ENCODE data around the gene JAKMIP3.

JAKMIP3 gene

DNA sequence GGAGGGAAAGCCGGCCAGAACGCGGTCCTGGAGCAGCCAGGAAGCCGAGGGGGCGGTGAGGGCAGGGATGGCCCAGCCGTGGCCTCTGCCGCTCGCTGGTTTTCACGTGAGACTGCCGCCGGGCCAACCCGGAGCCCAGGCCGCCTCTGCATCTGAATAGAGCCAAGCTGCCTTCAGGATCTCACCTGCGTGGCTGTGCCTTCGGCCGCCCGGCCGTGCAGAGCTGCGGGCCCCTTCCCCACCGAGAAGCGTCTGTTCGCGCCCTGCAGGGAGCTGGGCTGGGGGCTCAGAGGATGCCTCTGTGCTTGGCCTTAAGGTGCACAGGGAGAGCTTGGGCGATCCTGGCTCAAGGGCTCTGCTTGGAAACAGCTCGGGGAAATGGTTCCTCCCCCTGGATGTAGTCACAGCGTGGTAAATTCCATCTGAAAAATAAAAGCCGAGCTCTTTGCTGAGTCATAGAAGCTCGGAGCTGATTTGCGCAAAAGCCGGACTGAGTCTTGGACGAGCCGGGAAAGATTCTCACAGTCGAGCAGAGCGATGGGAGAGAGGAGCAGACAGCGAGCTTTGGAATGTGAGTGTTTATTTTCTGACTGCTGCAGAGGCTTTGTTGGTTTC is at the start of gene JAKMIP3:
Gene JAKMIP3 (plus strand): TSS at position 456 of the 615 bp plus-strand sequence. CDS start 38,863 bp downstream, outside the sequence.
- DNase-seq = peak; percentile 72

GRCh38 chr10:132016514-132016913 is 49.2 kb upstream of the JAKMIP3 start:
- no peak for DNase-seq

DNA sequence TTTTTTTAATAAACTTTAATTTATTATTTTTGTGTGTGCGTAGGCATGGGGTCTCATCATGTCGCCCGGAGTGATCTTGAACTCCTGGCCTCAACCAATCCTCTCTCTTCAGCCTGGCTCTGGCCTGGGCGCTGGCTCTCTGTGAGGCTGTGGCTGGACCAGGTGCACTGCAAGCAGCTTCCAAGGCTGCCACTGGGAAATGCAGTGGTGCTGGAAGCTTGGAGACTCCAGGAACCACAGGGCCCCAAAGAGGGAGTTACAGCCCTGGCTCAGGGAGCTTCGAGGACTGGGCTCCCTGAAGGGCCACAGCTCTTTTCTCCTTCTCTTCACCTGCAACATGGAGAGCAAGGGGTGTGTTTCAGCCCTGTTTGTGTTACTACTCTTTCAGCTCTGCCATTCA is 47.3 kb upstream of the JAKMIP3 start:
- no peak for DNase-seq

- DNase-seq = no peak
Measured at GRCh38 chr10:132019366-132019765, 46.4 kb upstream of the JAKMIP3 start.

DNA sequence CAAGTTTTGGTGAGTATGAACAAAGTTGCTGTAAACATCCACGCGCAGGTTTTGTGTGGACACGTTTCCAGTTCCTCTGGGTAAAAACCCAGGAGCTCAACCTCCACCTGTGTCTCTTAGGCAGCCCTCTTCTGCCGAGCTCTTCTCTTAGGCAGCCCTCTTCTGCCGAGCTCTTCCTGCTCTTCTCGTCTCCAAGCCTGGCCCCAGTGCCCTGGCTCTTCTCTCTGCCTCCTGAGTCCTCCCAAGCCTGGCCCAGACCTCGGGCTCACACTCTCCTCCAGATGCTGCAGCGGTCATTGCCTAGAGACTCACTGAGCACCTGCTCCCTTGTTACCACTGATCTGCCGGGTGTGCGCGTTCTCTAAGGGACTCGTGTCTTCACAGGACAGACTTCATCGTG is 45.3 kb upstream of the JAKMIP3 start:
- no peak for DNase-seq

- no peak for DNase-seq
Measured at GRCh38 chr10:132021046-132021445, 44.7 kb upstream of the JAKMIP3 start.

- DNase-seq = no peak
Measured at GRCh38 chr10:132021504-132022143, 44.1 kb upstream of the JAKMIP3 start.

GRCh38 chr10:132022241-132022640 is 43.5 kb upstream of the JAKMIP3 start:
- no peak for DNase-seq

DNA sequence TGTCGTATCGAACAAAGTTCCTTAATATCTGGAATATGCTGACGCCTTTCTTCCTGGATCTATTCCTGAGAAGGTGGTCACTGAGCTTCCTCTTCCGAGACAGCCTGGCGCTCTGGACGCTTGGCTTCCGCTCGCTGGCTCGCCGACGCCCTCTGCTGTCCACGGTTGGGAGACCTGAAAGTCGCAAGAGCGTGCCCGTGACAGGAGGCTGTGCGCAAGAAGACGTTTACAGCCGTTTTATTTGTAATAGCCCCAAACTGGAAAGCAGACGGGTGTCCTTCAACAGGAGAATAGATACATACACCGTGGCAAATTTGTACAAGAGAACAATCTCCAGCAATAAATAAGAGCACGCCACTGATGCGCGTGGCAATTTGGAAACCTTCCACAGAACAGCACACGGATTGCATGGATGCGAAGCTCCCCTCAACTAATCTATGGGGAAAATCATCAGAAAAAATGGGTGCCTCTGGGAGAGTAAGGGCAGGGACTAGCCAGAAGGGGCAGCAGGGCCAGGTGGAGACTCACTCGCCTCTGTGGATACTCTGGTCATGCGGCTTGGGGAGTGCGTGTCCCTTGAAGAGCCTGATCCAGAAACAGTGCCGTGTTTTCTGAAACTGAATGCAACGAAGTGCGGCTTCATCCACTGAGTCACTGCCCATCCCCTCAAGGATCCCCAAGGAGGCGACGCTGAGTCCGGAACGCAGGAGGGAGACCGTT is 42.5 kb upstream of the JAKMIP3 start:
- DNase-seq = peak; percentile 88

GRCh38 chr10:132027423-132027983 is 38.2 kb upstream of the JAKMIP3 start:
- no peak for DNase-seq

DNA sequence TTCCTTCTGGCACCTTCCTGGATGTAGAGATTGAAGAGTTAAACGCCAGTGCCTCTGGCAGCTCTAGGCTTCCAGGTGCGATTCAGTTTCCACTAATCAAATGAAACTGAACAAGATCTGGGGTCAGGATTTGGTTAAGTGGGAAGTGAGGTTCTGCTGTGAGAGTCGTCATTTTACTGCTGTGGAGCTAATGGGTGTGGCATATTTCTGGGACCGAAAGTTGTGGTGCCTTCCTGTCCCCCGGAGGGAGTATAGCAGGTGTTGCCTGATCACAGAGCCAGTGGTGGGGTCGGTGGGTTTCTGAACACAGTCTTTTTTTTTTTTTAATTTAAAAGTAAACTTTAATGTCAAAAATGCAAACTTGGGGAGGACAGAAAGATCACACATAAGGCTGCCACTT is 37.0 kb upstream of the JAKMIP3 start:
- DNase-seq = no peak

DNA sequence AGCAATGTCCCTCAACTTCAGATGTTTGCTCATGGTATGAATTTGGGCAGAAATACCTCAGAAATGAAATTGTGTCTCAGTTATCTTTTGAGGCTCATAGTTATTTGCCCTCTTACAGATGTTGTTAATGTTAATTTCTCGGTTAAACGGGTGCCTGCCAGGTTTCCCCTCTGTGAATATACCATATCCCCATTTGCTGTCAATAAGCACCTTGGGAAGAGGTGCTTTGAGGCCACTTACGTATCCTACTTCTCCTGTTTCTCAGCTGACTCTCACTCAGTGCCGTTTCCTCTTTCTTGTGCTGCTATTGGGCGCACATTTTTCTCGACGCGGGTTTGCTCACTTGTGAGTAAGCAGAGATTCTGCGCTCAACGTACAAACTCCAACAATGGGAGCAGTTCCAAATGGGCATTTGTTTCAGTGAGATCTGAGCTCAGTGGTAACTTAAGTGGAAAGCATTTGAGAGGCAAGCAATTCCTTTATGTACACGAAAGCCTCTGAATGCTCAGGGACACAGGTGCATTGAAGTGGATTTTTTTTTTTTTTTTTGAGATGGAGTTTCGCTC is 34.8 kb upstream of the JAKMIP3 start:
- no peak for DNase-seq

DNA sequence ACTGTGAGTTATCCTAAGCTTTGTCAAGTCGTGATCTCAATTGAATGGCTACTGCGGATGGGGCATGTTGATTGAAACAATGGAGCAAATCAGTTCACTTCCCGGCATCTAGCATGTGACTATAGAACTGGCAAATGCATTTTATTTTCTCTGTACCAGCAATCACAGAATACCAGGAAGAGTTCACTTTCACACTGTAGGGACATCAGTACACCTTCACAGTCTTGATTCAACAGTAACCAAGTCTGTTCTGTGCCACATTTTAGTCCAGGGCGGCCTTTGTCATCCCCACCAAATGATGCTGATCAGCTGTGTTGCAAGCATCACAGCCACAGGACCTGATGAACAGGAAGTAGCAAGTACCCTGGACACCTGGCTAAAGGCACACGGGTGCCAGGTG is 32.1 kb upstream of the JAKMIP3 start:
- no peak for DNase-seq

GRCh38 chr10:132035476-132035875 is 30.3 kb upstream of the JAKMIP3 start:
- DNase-seq = no peak

DNA sequence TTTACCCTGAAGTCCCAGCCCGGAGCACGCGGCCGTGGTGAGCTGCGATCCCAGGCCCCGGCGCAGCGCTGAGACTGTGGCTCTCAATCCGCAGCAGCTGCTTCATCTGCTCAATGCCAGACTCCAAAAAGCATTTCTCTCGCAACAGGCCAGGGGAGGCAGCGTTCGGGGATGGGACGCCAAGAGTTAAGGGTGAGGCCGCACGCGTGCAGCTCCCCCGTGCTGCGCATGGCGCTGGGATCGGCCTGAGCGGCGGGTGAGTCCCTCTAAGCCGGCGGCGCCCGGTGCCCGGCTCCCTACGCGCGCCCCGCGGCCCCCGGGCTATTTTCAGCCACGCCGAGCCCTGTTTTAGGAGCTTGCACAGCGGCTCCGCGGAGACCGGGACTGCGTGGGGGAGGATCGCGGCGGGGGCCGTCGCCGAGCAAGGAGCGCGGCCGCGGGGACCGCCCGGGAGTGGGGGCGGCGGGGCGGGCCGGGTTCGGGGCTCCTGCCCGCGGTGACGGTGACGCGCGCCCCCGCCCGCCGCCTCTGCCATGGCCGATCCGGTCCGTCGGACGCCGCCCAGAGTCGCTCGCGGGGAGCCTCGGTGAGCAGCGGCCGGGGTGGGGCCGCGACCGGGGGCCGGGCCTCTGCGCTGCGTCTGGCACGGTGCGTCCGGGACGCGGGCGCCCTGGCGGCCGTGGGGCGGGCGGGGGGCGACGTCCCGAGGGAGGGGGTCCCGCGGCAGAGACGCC is 29.4 kb upstream of the JAKMIP3 start:
- DNase-seq = peak; percentile 77

- peak; percentile 62 for DNase-seq
Measured at GRCh38 chr10:132036887-132037675, 28.7 kb upstream of the JAKMIP3 start.

- peak; percentile 45 for DNase-seq
Measured at GRCh38 chr10:132037676-132037975, 28.1 kb upstream of the JAKMIP3 start.

GRCh38 chr10:132039371-132039770 is 26.4 kb upstream of the JAKMIP3 start:
- no peak for DNase-seq

DNA sequence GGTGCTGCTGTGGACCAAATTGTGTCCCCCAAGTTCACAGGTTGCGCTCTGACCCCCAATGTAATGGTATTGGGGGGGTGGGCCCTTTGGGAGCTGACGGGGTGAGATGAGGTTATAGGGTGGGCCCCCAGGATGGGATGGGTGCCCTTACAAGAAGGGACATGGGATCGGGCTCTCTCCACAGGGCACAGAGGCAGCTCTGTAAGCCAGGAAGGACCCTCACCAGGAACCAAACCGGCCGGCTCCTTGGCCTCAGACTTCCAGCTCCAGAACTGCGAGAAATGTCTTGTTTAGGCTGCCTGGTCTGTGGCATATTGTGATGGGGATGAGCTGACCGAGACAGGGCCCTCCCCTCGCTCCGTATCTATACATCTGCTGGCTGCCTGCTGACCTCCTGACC is 25.7 kb upstream of the JAKMIP3 start:
- no peak for DNase-seq

DNA sequence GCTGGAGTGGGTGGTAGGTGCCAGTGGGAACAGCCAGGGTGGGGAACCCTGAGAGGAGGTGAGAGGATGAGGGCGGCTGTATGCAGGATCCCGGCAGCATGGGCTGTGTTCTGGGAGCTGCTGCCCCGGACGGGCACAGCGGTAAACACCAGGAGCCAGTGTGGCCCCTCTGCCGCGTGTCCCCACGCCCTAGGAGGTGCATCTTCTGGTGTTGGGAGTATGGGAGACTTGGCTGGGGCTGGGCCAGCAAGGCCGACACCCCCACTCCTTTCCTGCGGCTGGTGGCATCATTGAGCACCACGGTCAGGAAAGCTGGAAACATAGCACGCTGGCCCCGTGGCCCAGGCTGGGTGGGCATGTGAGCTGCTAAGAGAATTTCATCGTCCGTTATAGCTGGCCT is 24.4 kb upstream of the JAKMIP3 start:
- DNase-seq = no peak

DNA sequence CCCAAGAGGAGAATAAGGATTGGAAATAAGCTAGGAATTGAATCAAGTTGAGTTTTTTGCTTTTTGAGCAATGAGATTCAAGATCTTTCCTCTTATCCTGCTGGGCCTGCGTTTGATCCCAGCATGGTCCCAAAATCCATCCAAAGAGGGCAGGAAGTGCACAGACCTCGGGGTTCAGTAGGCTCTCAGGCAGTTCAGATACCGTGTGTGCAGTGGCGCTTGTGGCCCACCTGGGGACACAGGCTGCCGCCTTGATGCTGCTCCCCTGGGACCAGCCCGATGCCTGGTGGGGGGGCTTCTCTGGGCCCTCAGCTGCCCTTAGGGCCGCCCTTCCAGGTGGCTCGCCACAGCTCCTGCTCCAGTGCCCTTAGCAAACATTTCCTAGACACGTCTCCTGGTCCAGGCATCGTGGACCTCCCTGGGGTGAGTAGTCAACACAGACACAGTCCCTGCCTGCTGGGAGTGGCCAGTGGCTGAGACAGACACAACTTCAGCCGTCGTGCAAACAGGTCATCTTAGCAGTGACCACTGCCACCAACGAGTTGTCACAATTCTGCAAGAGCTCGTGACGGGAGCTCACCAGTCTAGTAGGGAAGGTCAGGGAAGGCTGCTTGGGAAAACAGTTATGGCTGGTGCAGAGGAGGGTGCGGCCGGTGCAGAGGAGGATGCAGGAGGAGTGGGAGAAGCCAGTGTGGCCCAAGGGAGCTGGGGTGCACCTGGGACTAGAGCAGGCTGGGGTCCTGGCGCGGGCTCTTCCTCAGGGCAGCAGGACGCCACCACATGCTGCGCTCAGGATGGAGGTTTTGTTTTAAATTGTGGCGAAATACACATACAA is 21.7 kb upstream of the JAKMIP3 start:
- no peak for DNase-seq
